Measurements from ENCODE around the gene DNA2.

DNA sequence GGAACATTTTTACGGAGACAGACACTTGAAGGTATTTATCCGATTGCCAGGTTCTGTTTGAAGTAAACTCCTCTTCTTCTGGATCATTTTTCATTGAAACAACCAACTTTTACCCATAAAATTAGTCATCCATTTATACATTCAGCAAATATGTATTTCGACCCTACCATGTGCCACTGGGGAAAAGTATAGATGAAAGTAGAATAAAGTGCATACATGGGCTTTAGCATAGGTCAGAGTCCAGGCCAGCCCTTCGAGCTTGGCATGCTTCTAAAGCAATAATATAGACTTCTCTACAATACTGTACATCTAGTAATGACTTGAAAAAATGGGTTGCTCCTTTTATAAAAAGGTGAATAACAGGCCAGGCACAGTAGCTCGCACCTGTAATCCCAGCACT, 45.4 kb upstream of the DNA2 start:
- TF ChIP-seq CTCF (optimal IDR thresholded peaks at IDR 0.05 in 1 of 3, IDR thresholded peaks at IDR 0.05 in 1 of 3, conservative IDR thresholded peaks at IDR 0.05 in 1 of 3; ENCODE audit: extremely low read depth in 1 of 3, insufficient read depth in 2 of 3, low read length in 3 of 3) (no peak), EZH2 (IDR thresholded peaks at IDR 0.05; ENCODE audit: low read length) (no peak)
